ENCODE data around the gene UBA1.

Gene UBA1

GRCh38 chrX:47191806-47192401 is 1.7 kb upstream of the UBA1 start:
- Histone ChIP-seq H3K4me2 (ENCODE audit: low read depth, low read length, poor library complexity, severe bottlenecking) (peak overlapping the region; percentile 72), H3K4me1 (ENCODE audit: insufficient read depth, low read length, poor library complexity, severe bottlenecking) (peaks cover 15% of the 10 kb centered on the region), H2AFZ (ENCODE audit: low read length) (peak overlapping the region; percentile 55; the same call in 1 of the 2 replicates), H3K9ac (ENCODE audit: low read depth, low read length, poor library complexity, severe bottlenecking) (peak overlapping the region; percentile 91), H4K20me1 (ENCODE audit: insufficient read depth, low read length, poor library complexity, severe bottlenecking) (peaks cover 23% of the 10 kb centered on the region), H3K4me3 (ENCODE audit: low read length, poor library complexity, severe bottlenecking) (peak overlapping the region; percentile 97), H3K9me2 (replicated peaks; ENCODE audit: low read depth, low read length) (no peaks in the 10 kb centered on the region), H3K36me3 (ENCODE audit: insufficient read depth, low read length) (peaks cover under 1% of the 10 kb centered on the region; the same call in 1 of the 2 replicates), H3K27me3 (ENCODE audit: insufficient read depth, low read length, poor library complexity, severe bottlenecking) (peaks cover 5% of the 10 kb centered on the region), H3K9me3 (ENCODE audit: insufficient read depth, low read depth, low read length) (no peaks in the 10 kb centered on the region), H3F3A (ENCODE audit: low read depth) (no peaks in the 10 kb centered on the region), H3K79me2 (ENCODE audit: insufficient read depth, low read length) (peaks cover 46% of the 10 kb centered on the region)
- TF ChIP-seq EZH2phosphoT487 (IDR thresholded peaks at IDR 0.05; ENCODE audit: borderline replicate concordance) (no peak), CTCF (conservative IDR thresholded peaks at IDR 0.05; ENCODE audit: low read length) (no peak)

- TF ChIP-seq CTCF (conservative IDR thresholded peaks at IDR 0.05; ENCODE audit: low read length) (no peak), EZH2phosphoT487 (IDR thresholded peaks at IDR 0.05; ENCODE audit: borderline replicate concordance) (no peak)
- H3K36me3 ChIP-seq (ENCODE audit: insufficient read depth, low read length): peaks cover 10% of the 10 kb centered on the region; the same call in 1 of the 2 replicates
Measured at GRCh38 chrX:47194194-47194787, 662 bp downstream of the UBA1 start.

GRCh38 chrX:47196098-47196497 is 2.5 kb downstream of the UBA1 start:
- Histone ChIP-seq H3K9me3 (ENCODE audit: insufficient read depth, low read depth, low read length) (no peaks in the 10 kb centered on the region), H3K27me3 (ENCODE audit: insufficient read depth, low read length, poor library complexity, severe bottlenecking) (peaks cover 5% of the 10 kb centered on the region), H3K9me2 (replicated peaks; ENCODE audit: low read depth, low read length) (no peaks in the 10 kb centered on the region), H2AFZ (ENCODE audit: low read length) (no peak overlapping the region), H3K9ac (ENCODE audit: low read depth, low read length, poor library complexity, severe bottlenecking) (peak overlapping the region; percentile 96), H4K20me1 (ENCODE audit: insufficient read depth, low read length, poor library complexity, severe bottlenecking) (peaks cover 40% of the 10 kb centered on the region), H3K36me3 (ENCODE audit: insufficient read depth, low read length) (peaks cover 25% of the 10 kb centered on the region; the same call in 1 of the 2 replicates), H3K4me1 (ENCODE audit: insufficient read depth, low read length, poor library complexity, severe bottlenecking) (peaks cover 28% of the 10 kb centered on the region), H3K4me2 (ENCODE audit: low read depth, low read length, poor library complexity, severe bottlenecking) (peak overlapping the region; percentile 92), H3F3A (ENCODE audit: low read depth) (no peaks in the 10 kb centered on the region), H3K79me2 (ENCODE audit: insufficient read depth, low read length) (peaks cover 69% of the 10 kb centered on the region), H3K4me3 (ENCODE audit: low read length, poor library complexity, severe bottlenecking) (peak overlapping the region; percentile 97)
- TF ChIP-seq CTCF (conservative IDR thresholded peaks at IDR 0.05; ENCODE audit: low read length) (no peak), EZH2phosphoT487 (IDR thresholded peaks at IDR 0.05; ENCODE audit: borderline replicate concordance) (no peak)

More at GRCh38 chrX:47194194-47194787, 662 bp downstream of the UBA1 start:
- Histone ChIP-seq H3K27me3 (ENCODE audit: insufficient read depth, low read length, poor library complexity, severe bottlenecking) (peaks cover 5% of the 10 kb centered on the region), H3K9me2 (replicated peaks; ENCODE audit: low read depth, low read length) (no peaks in the 10 kb centered on the region), H4K20me1 (ENCODE audit: insufficient read depth, low read length, poor library complexity, severe bottlenecking) (peaks cover 40% of the 10 kb centered on the region), H3K4me3 (ENCODE audit: low read length, poor library complexity, severe bottlenecking) (peak overlapping the region; percentile 97), H2AFZ (ENCODE audit: low read length) (no peak overlapping the region), H3K9ac (ENCODE audit: low read depth, low read length, poor library complexity, severe bottlenecking) (peak overlapping the region; percentile 96), H3K4me2 (ENCODE audit: low read depth, low read length, poor library complexity, severe bottlenecking) (peak overlapping the region; percentile 92), H3K79me2 (ENCODE audit: insufficient read depth, low read length) (peaks cover 70% of the 10 kb centered on the region), H3K4me1 (ENCODE audit: insufficient read depth, low read length, poor library complexity, severe bottlenecking) (peaks cover 28% of the 10 kb centered on the region), H3F3A (ENCODE audit: low read depth) (no peaks in the 10 kb centered on the region), H3K9me3 (ENCODE audit: insufficient read depth, low read depth, low read length) (no peaks in the 10 kb centered on the region)
